Smooth muscle cell (in vitro differentiated cells): Measurements from ENCODE around the gene RPL37A. TPM values are rescaled to one million over a fixed set of nuclear protein-coding genes. Genes with fewer than 3 reads are reported as not detected.

Source experiments
- DNase-seq: peaks from one replicate; lab custom pipeline; 2025; ENCODE audit not compliant: unreplicated experiment; lab: John Stamatoyannopoulos, UW
- H2AFZ ChIP-seq: fragments of 200-600 bp; sonication (generic); 2 replicates; pipeline ENCODE4 v1.6.0; 2016; ENCODE audit warnings: antibody characterized with exemption, low read depth, mild to moderate bottlenecking
- H3F3A ChIP-seq: fragments of 200-600 bp; sonication (generic); 2 replicates; pipeline ENCODE4 v1.6.0; 2017; ENCODE audit warnings: antibody characterized with exemption, low read depth
- H3K27ac ChIP-seq: fragments of 200-600 bp; sonication (generic); 2 replicates; pipeline ENCODE4 v1.5.1; 2016; ENCODE audit warnings: low read depth, mild to moderate bottlenecking
- H3K27me3 ChIP-seq: fragments of 200-600 bp; sonication (generic); 2 replicates; pipeline ENCODE4 v1.6.1; 2016; ENCODE audit warnings: low read depth, mild to moderate bottlenecking
- H3K36me3 ChIP-seq: fragments of 200-600 bp; sonication (generic); 2 replicates; pipeline ENCODE4 v1.5.1; 2016; ENCODE audit warnings: low read depth
- H3K4me1 ChIP-seq: fragments of 200-600 bp; sonication (generic); 2 replicates; pipeline ENCODE4 v1.5.1; 2016; ENCODE audit warnings: low read depth
- H3K4me2 ChIP-seq: fragments of 200-600 bp; sonication (generic); 2 replicates; pipeline ENCODE4 v1.6.0; 2016; ENCODE audit warnings: mild to moderate bottlenecking
- H3K4me3 ChIP-seq: fragments of 200-600 bp; sonication (generic); 2 replicates; pipeline ENCODE4 v1.5.1; 2016; ENCODE audit warnings: mild to moderate bottlenecking
- H3K79me2 ChIP-seq: fragments of 200-600 bp; sonication (generic); 2 replicates; pipeline ENCODE4 v1.6.0; 2016; ENCODE audit warnings: low read depth, mild to moderate bottlenecking
- H3K9ac ChIP-seq: fragments of 200-600 bp; sonication (generic); 2 replicates; pipeline ENCODE4 v1.6.0; 2016; ENCODE audit warnings: low read depth
- H3K9me3 ChIP-seq: fragments of 200-600 bp; sonication (generic); replicated peaks from 2 replicates; pipeline ENCODE4 v1.5.1; 2016; ENCODE audit warnings: low read depth
- H4K20me1 ChIP-seq: fragments of 200-600 bp; sonication (generic); 2 replicates; pipeline ENCODE4 v1.6.0; 2016; ENCODE audit warnings: low read depth
- CTCF ChIP-seq: fragments of 200-600 bp; sonication (generic); IDR thresholded peaks from 2 replicates; pipeline ENCODE4 v1.5.1; 2017; ENCODE audit warnings: borderline replicate concordance, mild to moderate bottlenecking, antibody characterized with exemption; ENCODE audit not compliant: insufficient read depth, poor library complexity, severe bottlenecking
- WGBS: methylation state at CpG from one replicate; pipeline ENCODE4 v1.1.7; 2016; ENCODE audit warnings: low lambda C conversion rate; 5-methylcytosine and 5-hydroxymethylcytosine counted together
- polyA plus RNA-seq: library from polyadenylated mRNA; unstranded; fragments of >200 nt; fragmentation: Nextera tagmentation; extraction: Ambion mirVana; gene quantifications from 2 replicates; pipeline ENCODE4 v1.2.1, GENCODE V29; 2016
- total RNA-seq: library from RNA; depleted of rRNA; stranded (reverse); fragments of >200 nt; gene quantifications from 2 replicates; pipeline ENCODE4 v1.2.3, GENCODE V29; 2014

The RPL37A gene
- total and polyA plus RNA-seq, 2 experiments from 2014 or later: 1,221 to 1,842 TPM

- H3K4me2 ChIP-seq: no peak overlapping the region
- 91% methylated on average over 7 of the region's 7 CpGs for WGBS
Measured at GRCh38 chr2:216502381-216503158, 3.9 kb downstream of the RPL37A start.

GRCh38 chr2:216503159-216503629 is 4.5 kb downstream of the RPL37A start:
- Histone ChIP-seq H3K4me3 (no peak overlapping the region), H2AFZ (no peak overlapping the region), H3K9ac (no peak overlapping the region), H3K4me1 (peaks cover 24% of the 10 kb centered on the region), H3K27me3 (no peaks in the 10 kb centered on the region), H3K27ac (no peak overlapping the region), H3K36me3 (peaks cover 5% of the 10 kb centered on the region), H3K4me2 (no peak overlapping the region), H4K20me1 (peaks cover 85% of the 10 kb centered on the region), H3K79me2 (peaks cover 32% of the 10 kb centered on the region), H3K9me3 (no peaks in the 10 kb centered on the region), H3F3A (peaks cover 25% of the 10 kb centered on the region)
- WGBS: 95% methylated on average over 6 of the region's 6 CpGs
- DNase-seq: no peak
- TF ChIP-seq CTCF: no peak

More at GRCh38 chr2:216502381-216503158, 3.9 kb downstream of the RPL37A start:
- no peak for DNase-seq
- Histone ChIP-seq H4K20me1 (peaks cover 80% of the 10 kb centered on the region), H3K9me3 (no peaks in the 10 kb centered on the region), H3K36me3 (peaks cover 5% of the 10 kb centered on the region), H3K79me2 (peaks cover 38% of the 10 kb centered on the region), H3K9ac (no peak overlapping the region), H3K4me3 (no peak overlapping the region), H3K27me3 (no peaks in the 10 kb centered on the region), H3K27ac (no peak overlapping the region), H3K4me1 (peaks cover 30% of the 10 kb centered on the region), H3F3A (peaks cover 24% of the 10 kb centered on the region), H2AFZ (no peak overlapping the region)
- no peak for TF ChIP-seq CTCF

DNA sequence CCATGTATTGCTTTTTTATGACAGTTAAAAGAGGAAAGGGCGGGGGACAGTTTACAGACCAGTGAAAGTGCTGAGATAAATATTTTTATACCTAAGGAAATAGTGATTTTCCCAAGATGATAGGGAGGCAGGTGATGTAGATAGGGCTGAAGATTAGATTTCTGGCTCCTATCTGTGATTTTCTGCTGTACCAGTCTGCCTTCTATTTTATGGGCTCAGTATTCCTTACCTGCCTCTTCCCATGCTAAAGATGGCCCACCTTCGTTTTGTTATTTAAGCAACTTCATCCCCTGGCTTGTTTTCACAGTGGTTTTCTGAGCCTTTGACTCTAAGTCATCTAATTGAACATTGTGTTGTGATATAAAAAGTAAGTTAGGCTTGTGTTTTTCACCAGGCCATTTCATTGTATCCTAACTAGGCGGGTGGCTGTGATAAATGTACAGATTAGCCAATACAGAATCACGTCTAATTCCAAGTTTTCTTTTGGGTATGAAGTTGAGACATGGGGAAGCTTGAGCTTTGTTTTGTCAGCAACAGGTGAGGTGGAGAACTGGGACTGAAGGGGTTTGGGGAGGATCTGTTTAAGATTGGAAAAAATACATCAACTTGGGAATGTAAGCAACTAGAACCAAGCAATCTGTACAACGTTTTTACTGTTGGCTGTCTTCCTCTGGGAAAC is 5.2 kb downstream of the RPL37A start:
- Histone ChIP-seq H3K27me3 (no peaks in the 10 kb centered on the region), H3K9ac (no peak overlapping the region), H3K36me3 (peaks cover 5% of the 10 kb centered on the region), H3K4me3 (no peak overlapping the region), H4K20me1 (peaks cover 91% of the 10 kb centered on the region), H3K9me3 (no peaks in the 10 kb centered on the region), H3F3A (peaks cover 29% of the 10 kb centered on the region), H3K27ac (peak overlapping the region; percentile 8), H2AFZ (no peak overlapping the region), H3K4me1 (peaks cover 23% of the 10 kb centered on the region), H3K4me2 (no peak overlapping the region), H3K79me2 (peaks cover 29% of the 10 kb centered on the region)
- DNase-seq: no peak
- WGBS: 75% methylated on average over 5 of the region's 5 CpGs
- no peak for TF ChIP-seq CTCF
